T-cell (primary cell): Measurements from ENCODE around the gene DIPK1B. TPM values are rescaled to one million over a fixed set of nuclear protein-coding genes. Genes with fewer than 3 reads are reported as not detected.
"Not testable (repeated sequence)": the region's sequence is repeated elsewhere in the genome, so short reads cannot be mapped to it uniquely, and the experiment has no call there.

Experiments
- ATAC-seq, 4 experiments: fragments of 200-7000 bp in 3 of 4; fragments of 150-1000 bp in 1 of 4; cut with Tn5 transposase; replicated peaks in 1 of 4; 1 replicate in 3 of 4; 2 replicates in 1 of 4; pipeline ENCODE4 v1.10.0; 2021; ENCODE audit warnings: moderate library complexity in 3 of 4, mild to moderate bottlenecking in 2 of 4, moderate number of reproducible peaks in 1 of 4
- CTCF ChIA-PET, 2 donors: fragments of 300-600 bp; sonication (Branson Sonifier 250); formaldehyde crosslinking; loops; one replicate each; lab custom pipeline; 2022; ENCODE audit warnings: antibody characterized with exemption in 2 of 2; lab: Charles Lee
- POLR2A ChIA-PET, 2 donors: fragments of 300-600 bp; sonication (Branson Sonifier 250); formaldehyde crosslinking; loops; one replicate each; lab custom pipeline; 2022; ENCODE audit warnings: antibody characterized with exemption in 2 of 2; lab: Charles Lee
- DNase-seq, 35 experiments: peaks; one replicate each; pipeline versions ENCODE4 v3.0.0 to v3.0.0-alpha.2; 2013 to 2023
- H3K27ac ChIP-seq: one replicate; pipeline ENCODE4 v1.5.1; 2013; ENCODE audit warnings: low read length
- H3K27me3 ChIP-seq, 2 experiments: replicated peaks in 1 of 2; 1 replicate in 1 of 2; 2 replicates in 1 of 2; pipeline versions ENCODE4 v1.6.1 to v1.7.0; 2013; ENCODE audit warnings: low read length in 1 of 2, mixed read lengths in 1 of 2; ENCODE audit not compliant: control insufficient read depth in 2 of 2, insufficient read depth in 2 of 2; ENCODE audit errors: extremely low read depth in 1 of 2
- H3K36me3 ChIP-seq, 2 donors: 1 replicate in 1 of 2; 2 replicates in 1 of 2; pipeline versions ENCODE4 v1.6.1 to v1.7.0; 2013; ENCODE audit warnings: low read length in 1 of 2; ENCODE audit not compliant: control insufficient read depth in 2 of 2, insufficient read depth in 1 of 2; ENCODE audit errors: extremely low read depth in 1 of 2
- H3K4me1 ChIP-seq, 2 experiments: 1 replicate in 1 of 2; 2 replicates in 1 of 2; pipeline versions ENCODE4 v1.6.1 to v1.7.0; 2013; ENCODE audit warnings: low read length in 2 of 2, mixed read lengths in 1 of 2; ENCODE audit not compliant: insufficient read depth in 2 of 2, control insufficient read depth in 1 of 2; ENCODE audit errors: extremely low read depth in 1 of 2
- H3K4me3 ChIP-seq, 2 donors: 1 replicate in 1 of 2; 2 replicates in 1 of 2; pipeline versions ENCODE4 v1.5.1 to v1.7.0; 2013; ENCODE audit warnings: mild to moderate bottlenecking in 2 of 2, low read length in 1 of 2, moderate library complexity in 1 of 2; ENCODE audit not compliant: control insufficient read depth in 1 of 2; ENCODE audit errors: extremely low read depth in 1 of 2
- H3K9me3 ChIP-seq: 2 replicates; pipeline ENCODE4 v1.7.0; 2013
- H3K27ac Mint-ChIP-seq, 2 donors: one replicate each; pipeline ENCODE4 v1.8.0; 2020 to 2021; ENCODE audit warnings: mild to moderate bottlenecking in 2 of 2, mixed read lengths in 2 of 2
- H3K27me3 Mint-ChIP-seq, 2 donors: one replicate each; pipeline ENCODE4 v1.8.0; 2021 to 2022; ENCODE audit warnings: mixed read lengths in 2 of 2
- H3K36me3 Mint-ChIP-seq: one replicate; pipeline ENCODE4 v1.8.0; 2021; ENCODE audit warnings: mixed read lengths
- H3K4me1 Mint-ChIP-seq, 3 donors: one replicate each; pipeline ENCODE4 v1.8.0; 2020 to 2022; ENCODE audit warnings: mixed read lengths in 3 of 3, mild to moderate bottlenecking in 1 of 3
- H3K4me3 Mint-ChIP-seq, 3 donors: one replicate each; pipeline ENCODE4 v1.8.0; 2020 to 2022; ENCODE audit warnings: mild to moderate bottlenecking in 3 of 3, mixed read lengths in 3 of 3, moderate library complexity in 3 of 3
- H3K9me3 Mint-ChIP-seq, 3 donors: one replicate each; pipeline ENCODE4 v1.8.0; 2020 to 2022; ENCODE audit warnings: mixed read lengths in 3 of 3
- WGBS: methylation state at CpG from one replicate; pipeline ENCODE4 v1.1.5; 2013; ENCODE audit warnings: missing lambda C conversion rate; ENCODE audit not compliant: insufficient coverage; 5-methylcytosine and 5-hydroxymethylcytosine counted together
- total RNA-seq, 35 experiments: library from RNA in 6 of 35; stranded (reverse) in 6 of 35; fragments of 120-200 nt in 1 of 35; gene quantifications; one replicate each; pipeline versions ENCODE4 v1.2.1 to v1.2.4 and lab custom pipeline; 2013 to 2026

DIPK1B gene
- total RNA-seq, 5 donors from 2014 or later (not counting 1 experiment from before 2014, with no cell fraction given), result 0.25 to 2.1 (median 0.77) TPM

GRCh38 chr9:136754626-136755301 lies 42.4 kb downstream of the DIPK1B start:
- DNase-seq (peak in 1 of 35 experiments; percentile 0), ATAC-seq (no peak)
- POLR2A ChIA-PET, result no interaction called here
- Mint-ChIP-seq H3K4me3 (no peak overlapping the region), H3K27ac (no peak overlapping the region), H3K4me1 (no peaks in the 10 kb centered on the region), H3K27me3 (no peaks in the 10 kb centered on the region), H3K36me3 (no peaks in the 10 kb centered on the region), H3K9me3 (peaks cover 6 to 17% (median 16%) of the 10 kb centered on the region in 3 donors)
- 84% methylated on average over 18 of the region's 24 CpGs for WGBS
- Histone ChIP-seq H3K36me3 (no peaks in the 10 kb centered on the region), H3K4me3 (no peak overlapping the region), H3K9me3 (no peaks in the 10 kb centered on the region), H3K4me1 (no peaks in the 10 kb centered on the region), H3K27ac (no peak overlapping the region), H3K27me3 (peaks cover 0 to 55% of the 10 kb centered on the region in 2 experiments)
- CTCF ChIA-PET, result no interaction called here

DNA sequence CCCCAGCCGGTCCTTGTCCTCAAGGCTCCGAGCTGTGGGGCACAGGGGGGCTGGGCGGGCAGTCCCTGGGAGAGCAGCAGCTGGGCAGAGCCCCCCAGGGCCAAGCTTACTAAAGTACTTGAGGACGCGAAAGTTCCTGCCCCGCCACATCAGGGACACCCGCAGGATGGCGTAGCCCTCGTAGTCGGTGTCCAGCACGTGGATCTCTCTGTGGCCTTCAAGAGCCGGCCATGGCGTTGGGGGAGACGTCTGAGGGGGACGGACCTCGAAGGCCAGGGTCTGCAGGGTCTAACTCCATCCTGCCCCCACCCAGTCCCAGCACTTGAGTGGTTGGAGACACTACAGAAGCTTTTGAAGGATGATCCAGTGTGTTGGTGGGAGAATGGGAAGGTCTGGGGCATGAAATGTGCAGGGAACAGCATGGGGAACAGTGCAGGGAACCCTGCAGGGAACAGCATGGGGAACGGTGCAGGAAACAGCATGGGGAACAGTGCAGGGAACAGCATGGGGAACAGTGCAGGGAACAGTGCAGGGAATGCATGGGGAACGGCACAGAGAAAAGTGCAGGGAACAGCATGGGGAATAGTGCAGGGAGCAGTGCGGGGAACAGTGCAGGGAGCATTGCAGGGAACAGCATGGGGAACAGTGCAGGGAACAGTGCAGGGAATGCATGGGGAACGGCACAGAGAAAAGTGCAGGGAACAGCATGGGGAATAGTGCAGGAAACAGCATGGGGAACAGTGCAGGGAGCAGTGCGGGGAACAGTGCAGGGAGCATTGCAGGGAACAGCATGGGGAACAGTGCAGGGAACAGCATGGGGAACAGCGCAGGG lies 43.1 kb downstream of the DIPK1B start:
- not testable (repeated sequence) for H3K36me3 Mint-ChIP-seq
- peak in 1 of 35 experiments; percentile 0 for DNase-seq

GRCh38 chr9:136756134-136756438 lies 43.7 kb downstream of the DIPK1B start:
- H3K4me1 ChIP-seq, result no peaks in the 10 kb centered on the region
- POLR2A ChIA-PET, result no interaction called here
- H3K4me3 ChIP-seq, result no peak overlapping the region
- peaks cover 0 to 66% of the 10 kb centered on the region in 2 experiments for H3K27me3 ChIP-seq
- no peaks in the 10 kb centered on the region for H3K9me3 ChIP-seq
- H3K9me3 Mint-ChIP-seq, result peaks cover 6 to 17% (median 16%) of the 10 kb centered on the region in 3 donors
- WGBS, result 100% methylated on average over 3 of the region's 4 CpGs
- no peak overlapping the region for H3K27ac Mint-ChIP-seq
- H3K4me1 Mint-ChIP-seq, result peaks cover 0 to 4% (median 0%) of the 10 kb centered on the region in 3 donors
- DNase-seq, result no peak
- no peaks in the 10 kb centered on the region for H3K36me3 ChIP-seq
- no peaks in the 10 kb centered on the region for H3K36me3 Mint-ChIP-seq
- no peak overlapping the region for H3K27ac ChIP-seq
- CTCF ChIA-PET, result no interaction called here
- H3K27me3 Mint-ChIP-seq, result peaks cover 0 to 7% of the 10 kb centered on the region in 2 donors
- H3K4me3 Mint-ChIP-seq, result no peak overlapping the region
- no peak for ATAC-seq

More for the DNA sequence above, 43.1 kb downstream of the DIPK1B start:
- H3K4me1 ChIP-seq, H3K9me3 ChIP-seq, ATAC-seq, H3K36me3 ChIP-seq, H3K27me3 Mint-ChIP-seq, H3K4me3 Mint-ChIP-seq, CTCF ChIA-PET, H3K27ac ChIP-seq, H3K27ac Mint-ChIP-seq, H3K4me3 ChIP-seq, H3K4me1 Mint-ChIP-seq, POLR2A ChIA-PET: not testable (repeated sequence)
- 97% methylated on average over 17 of the region's 22 CpGs for WGBS
- peaks cover 0 to 61% of the 10 kb centered on the region in 2 experiments for H3K27me3 ChIP-seq
- H3K9me3 Mint-ChIP-seq, result peaks cover 6 to 17% (median 16%) of the 10 kb centered on the region in 3 donors

GRCh38 chr9:136756836-136757235 lies 44.5 kb downstream of the DIPK1B start:
- H3K36me3 ChIP-seq, result no peaks in the 10 kb centered on the region
- Mint-ChIP-seq H3K27me3 (peaks cover 0 to 11% of the 10 kb centered on the region in 2 donors), H3K4me3 (no peak overlapping the region), H3K9me3 (peaks cover 1 to 11% (median 11%) of the 10 kb centered on the region in 3 donors), H3K4me1 (peaks cover 0 to 4% (median 0%) of the 10 kb centered on the region in 3 donors), H3K36me3 (no peaks in the 10 kb centered on the region), H3K27ac (no peak overlapping the region)
- POLR2A ChIA-PET, result no interaction called here
- CTCF ChIA-PET, result no interaction called here
- DNase-seq (peak in 1 of 35 experiments; percentile 0), ATAC-seq (no peak)
- H3K4me1 ChIP-seq, result no peaks in the 10 kb centered on the region
- H3K27me3 ChIP-seq, result peaks cover 0 to 69% of the 10 kb centered on the region in 2 experiments
- H3K4me3 ChIP-seq, result no peak overlapping the region
- 93% methylated on average over 16 of the region's 18 CpGs for WGBS
- no peaks in the 10 kb centered on the region for H3K9me3 ChIP-seq
- H3K27ac ChIP-seq, result no peak overlapping the region

- no peak overlapping the region for H3K27ac Mint-ChIP-seq
- ChIA-PET CTCF (interaction anchor here in 1 of 2 donors (0.6 kb wide), 1 partner anchor 21 kb away, joined by 3 read pairs; no protein-coding TSS in a partner anchor), POLR2A (no interaction called here)
- ATAC-seq (no peak), DNase-seq (no peak)
- H3K36me3 Mint-ChIP-seq, result no peaks in the 10 kb centered on the region
- 87% methylated on average over 20 of the region's 20 CpGs for WGBS
- H3K27me3 Mint-ChIP-seq, result peaks cover 0 to 11% of the 10 kb centered on the region in 2 donors
- H3K4me3 Mint-ChIP-seq, result no peak overlapping the region
- Histone ChIP-seq H3K4me1 (no peaks in the 10 kb centered on the region), H3K27ac (no peak overlapping the region), H3K4me3 (no peak overlapping the region), H3K27me3 (peaks cover 0 to 74% of the 10 kb centered on the region in 2 experiments), H3K9me3 (no peaks in the 10 kb centered on the region), H3K36me3 (no peaks in the 10 kb centered on the region)
- peaks cover 0 to 6% (median 6%) of the 10 kb centered on the region in 3 donors for H3K9me3 Mint-ChIP-seq
- H3K4me1 Mint-ChIP-seq, result peaks cover 0 to 4% (median 0%) of the 10 kb centered on the region in 3 donors
Measured at GRCh38 chr9:136757328-136757727, 45.0 kb downstream of the DIPK1B start.

- Mint-ChIP-seq H3K9me3 (peaks cover 0 to 2% (median 2%) of the 10 kb centered on the region in 3 donors), H3K36me3 (no peaks in the 10 kb centered on the region), H3K4me1 (peaks cover 0 to 4% (median 0%) of the 10 kb centered on the region in 3 donors), H3K4me3 (no peak overlapping the region), H3K27ac (no peak overlapping the region), H3K27me3 (peaks cover 0 to 11% of the 10 kb centered on the region in 2 donors)
- 91% methylated on average over 15 of the region's 20 CpGs for WGBS
- no peak for DNase-seq
- Histone ChIP-seq H3K4me3 (no peak overlapping the region), H3K27ac (no peak overlapping the region), H3K36me3 (no peaks in the 10 kb centered on the region), H3K27me3 (peaks cover 0 to 78% of the 10 kb centered on the region in 2 experiments), H3K4me1 (peaks cover 0 to 1% of the 10 kb centered on the region in 2 experiments), H3K9me3 (no peaks in the 10 kb centered on the region)
- CTCF ChIA-PET, result interaction anchor here in 1 of 2 donors (0.6 kb wide), 1 partner anchor 20 kb away, joined by 3 read pairs; no protein-coding TSS in a partner anchor
- POLR2A ChIA-PET, result no interaction called here
- no peak for ATAC-seq
Measured at GRCh38 chr9:136757751-136758140, 45.4 kb downstream of the DIPK1B start.
